Gastroesophageal sphincter (tissue), 4 donors: ENCODE measurements around the gene SPSB4. TPM values are rescaled to one million over a fixed set of nuclear protein-coding genes. Genes with fewer than 3 reads are reported as not detected.

Experiments
- ATAC-seq: fragments of 150-250 bp; one replicate; pipeline ENCODE4 v1.9.1; 2016; ENCODE audit warnings: mild to moderate bottlenecking, moderate library complexity
- H3K27ac ChIP-seq, 4 donors: fragments of 200-600 bp; sonication (generic) in 3 of 4; 1 replicate in 3 of 4; 2 replicates in 1 of 4; pipeline ENCODE4 v1.5.1; 2016 to 2019
- H3K27me3 ChIP-seq: fragments of 200-600 bp; sonication (generic); one replicate; pipeline ENCODE4 v1.5.1; 2019
- H3K36me3 ChIP-seq, 2 donors: fragments of 200-600 bp; sonication (generic); one replicate each; pipeline ENCODE4 v1.5.1; 2019; ENCODE audit warnings: control low read depth in 1 of 2
- H3K4me1 ChIP-seq, 3 donors: fragments of 200-600 bp; sonication (generic); 1 replicate in 2 of 3; 2 replicates in 1 of 3; pipeline ENCODE4 v1.5.1; 2016 to 2019; ENCODE audit warnings: control low read depth in 2 of 3
- H3K4me3 ChIP-seq, 2 donors: fragments of 200-600 bp; sonication (generic); one replicate each; pipeline ENCODE4 v1.5.1; 2019; ENCODE audit warnings: mild to moderate bottlenecking in 1 of 2, moderate library complexity in 1 of 2
- H3K9me3 ChIP-seq, 3 donors: fragments of 200-600 bp; sonication (generic); one replicate each; pipeline ENCODE4 v1.5.1; 2017 to 2019; ENCODE audit warnings: control low read depth in 2 of 3
- EP300 ChIP-seq: sonication (generic); formaldehyde crosslinking; IDR thresholded peaks from one replicate; pipeline ENCODE4 v1.6.1; 2017; ENCODE audit warnings: antibody characterized with exemption, mild to moderate bottlenecking
- POLR2A ChIP-seq, 2 donors: fragments of 450-650 bp; IDR thresholded peaks; one replicate each; pipeline ENCODE4 v1.6.1; 2017; ENCODE audit warnings: antibody characterized with exemption in 2 of 2, mild to moderate bottlenecking in 2 of 2, moderate library complexity in 1 of 2
- POLR2AphosphoS5 ChIP-seq: sonication (generic); formaldehyde crosslinking; IDR thresholded peaks from one replicate; pipeline ENCODE4 v1.6.1; 2017; ENCODE audit warnings: antibody characterized with exemption
- WGBS, 2 donors: methylation state at CpG; one replicate each; pipeline ENCODE4 v1.1.5; 2018; ENCODE audit warnings: low coverage in 1 of 2; 5-methylcytosine and 5-hydroxymethylcytosine counted together
- total RNA-seq, 4 donors: library from RNA; depleted of rRNA; stranded (reverse); fragments of >200 nt; gene quantifications; one replicate each; pipeline ENCODE4 v1.1.0, GENCODE V29; 2016
- TF ChIP-seq, protein P1 (sequence below), 4 experiments: fragments of 200-600 bp in 2 of 4; fragments of 450-650 bp in 2 of 4; sonication (generic) in 1 of 4; IDR thresholded peaks; one replicate each; pipeline ENCODE4 v1.5.1; 2017 to 2019; ENCODE audit warnings: antibody characterized with exemption in 4 of 4, mild to moderate bottlenecking in 2 of 4, moderate library complexity in 2 of 4

SPSB4 gene
- total RNA-seq, 4 donors from 2014 or later, result 0.22 to 3.4 (median 1.2) TPM

- Histone ChIP-seq H3K27ac (no peak overlapping the region), H3K9me3 (no peaks in the 10 kb centered on the region), H3K4me1 (peaks cover 0 to 8% (median 4%) of the 10 kb centered on the region in 3 donors), H3K4me3 (no peak overlapping the region), H3K27me3 (peaks cover 19% of the 10 kb centered on the region), H3K36me3 (no peaks in the 10 kb centered on the region)
- TF ChIP-seq POLR2A (IDR thresholded peaks at IDR 0.05) (no peak), EP300 (no peak), POLR2AphosphoS5 (no peak)
- TF ChIP-seq, protein P1, sequence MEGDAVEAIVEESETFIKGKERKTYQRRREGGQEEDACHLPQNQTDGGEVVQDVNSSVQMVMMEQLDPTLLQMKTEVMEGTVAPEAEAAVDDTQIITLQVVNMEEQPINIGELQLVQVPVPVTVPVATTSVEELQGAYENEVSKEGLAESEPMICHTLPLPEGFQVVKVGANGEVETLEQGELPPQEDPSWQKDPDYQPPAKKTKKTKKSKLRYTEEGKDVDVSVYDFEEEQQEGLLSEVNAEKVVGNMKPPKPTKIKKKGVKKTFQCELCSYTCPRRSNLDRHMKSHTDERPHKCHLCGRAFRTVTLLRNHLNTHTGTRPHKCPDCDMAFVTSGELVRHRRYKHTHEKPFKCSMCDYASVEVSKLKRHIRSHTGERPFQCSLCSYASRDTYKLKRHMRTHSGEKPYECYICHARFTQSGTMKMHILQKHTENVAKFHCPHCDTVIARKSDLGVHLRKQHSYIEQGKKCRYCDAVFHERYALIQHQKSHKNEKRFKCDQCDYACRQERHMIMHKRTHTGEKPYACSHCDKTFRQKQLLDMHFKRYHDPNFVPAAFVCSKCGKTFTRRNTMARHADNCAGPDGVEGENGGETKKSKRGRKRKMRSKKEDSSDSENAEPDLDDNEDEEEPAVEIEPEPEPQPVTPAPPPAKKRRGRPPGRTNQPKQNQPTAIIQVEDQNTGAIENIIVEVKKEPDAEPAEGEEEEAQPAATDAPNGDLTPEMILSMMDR (IDR thresholded peaks at IDR 0.05), result no peak
- WGBS, 2 donors, result 92% methylated on average over 4 of the region's 7 CpGs; no CpG with 5 or more reads in 1 of the 2 donors
- no peak for ATAC-seq
Measured at GRCh38 chr3:141057436-141057835, 6.3 kb downstream of the SPSB4 start.

GRCh38 chr3:141057946-141058800, 7.0 kb downstream of the SPSB4 start:
- no peak for TF ChIP-seq EP300
- no peak for TF ChIP-seq POLR2A (IDR thresholded peaks at IDR 0.05)
- TF ChIP-seq POLR2AphosphoS5, result no peak
- TF ChIP-seq, protein P1 (IDR thresholded peaks at IDR 0.05), result no peak
- peaks cover 12% of the 10 kb centered on the region for H3K27me3 ChIP-seq
- WGBS, 2 donors, result 89 to 96% methylated on average over 5 of the region's 8 CpGs
- no peaks in the 10 kb centered on the region for H3K36me3 ChIP-seq
- H3K27ac ChIP-seq, result no peak overlapping the region
- ATAC-seq, result no peak
- H3K9me3 ChIP-seq, result no peaks in the 10 kb centered on the region
- H3K4me3 ChIP-seq, result no peak overlapping the region
- peaks cover 0 to 1% (median 0%) of the 10 kb centered on the region in 3 donors for H3K4me1 ChIP-seq

GRCh38 chr3:141058996-141059395, 7.8 kb downstream of the SPSB4 start:
- Histone ChIP-seq H3K27ac (no peak overlapping the region), H3K9me3 (no peaks in the 10 kb centered on the region), H3K27me3 (peaks cover 11% of the 10 kb centered on the region), H3K4me1 (no peaks in the 10 kb centered on the region), H3K36me3 (no peaks in the 10 kb centered on the region), H3K4me3 (no peak overlapping the region)
- ATAC-seq, result no peak
- no peak for TF ChIP-seq POLR2AphosphoS5
- no peak for TF ChIP-seq POLR2A (IDR thresholded peaks at IDR 0.05)
- TF ChIP-seq, protein P1 (IDR thresholded peaks at IDR 0.05), result no peak
- TF ChIP-seq EP300, result no peak
- WGBS, 2 donors, result 100% methylated on average over 1 of the region's 2 CpGs; no CpG with 5 or more reads in 1 of the 2 donors

- TF ChIP-seq POLR2A (IDR thresholded peaks at IDR 0.05) (no peak), EP300 (no peak), POLR2AphosphoS5 (no peak)
- TF ChIP-seq, protein P1 (IDR thresholded peaks at IDR 0.05), result no peak
- ATAC-seq, result no peak
- Histone ChIP-seq H3K27ac (no peak overlapping the region), H3K27me3 (peaks cover 9% of the 10 kb centered on the region), H3K4me3 (no peak overlapping the region), H3K9me3 (no peaks in the 10 kb centered on the region), H3K4me1 (no peaks in the 10 kb centered on the region), H3K36me3 (no peaks in the 10 kb centered on the region)
- WGBS, 2 donors, result 100% methylated on average over 2 of the region's 2 CpGs; no CpG with 5 or more reads in 1 of the 2 donors
Measured at GRCh38 chr3:141059816-141060215, 8.7 kb downstream of the SPSB4 start.

GRCh38 chr3:141060327-141060726, 9.2 kb downstream of the SPSB4 start:
- Histone ChIP-seq H3K27ac (no peak overlapping the region), H3K9me3 (no peaks in the 10 kb centered on the region), H3K4me1 (no peaks in the 10 kb centered on the region), H3K36me3 (no peaks in the 10 kb centered on the region), H3K4me3 (no peak overlapping the region), H3K27me3 (peaks cover 4% of the 10 kb centered on the region)
- no peak for TF ChIP-seq POLR2A (IDR thresholded peaks at IDR 0.05)
- no peak for TF ChIP-seq POLR2AphosphoS5
- TF ChIP-seq, protein P1 (IDR thresholded peaks at IDR 0.05), result no peak
- TF ChIP-seq EP300, result no peak
- 81 to 88% methylated on average over 3 of the region's 3 CpGs for WGBS, 2 donors
- no peak for ATAC-seq
